Measurements from ENCODE around the gene SRRM4.

- no peak for TF ChIP-seq CTCF (conservative IDR thresholded peaks at IDR 0.05; ENCODE audit: low read depth, low read length)
- no peak for TF ChIP-seq EZH2 (IDR thresholded peaks at IDR 0.05; ENCODE audit: low read length, unreplicated experiment)
- no peak for TF ChIP-seq EZH2phosphoT487 (IDR thresholded peaks at IDR 0.05; ENCODE audit: borderline replicate concordance, low read length)
These were observed 100.7 kb downstream of the SRRM4 start for GRCh38 chr12:119082016-119082415.
